OCI-LY1 (cell line): Measurements from ENCODE around the gene SSTR5.

Experiments used
- CTCF ChIP-seq: fragments of 200-600 bp; sonication (generic), shearing (Covaris generic); IDR thresholded peaks from 2 replicates; pipeline ENCODE4 v1.5.1; 2017; ENCODE audit warnings: mild to moderate bottlenecking, antibody characterized with exemption, low read length, moderate library complexity, mixed read lengths
- EZH2 ChIP-seq: fragments of 200-600 bp; sonication (generic), shearing (Covaris generic); IDR thresholded peaks from 2 replicates; pipeline ENCODE4 v1.8.0; 2017; ENCODE audit warnings: borderline replicate concordance, mixed run types, mild to moderate bottlenecking, antibody characterized with exemption, low read length, moderate library complexity, mixed read lengths

- TF ChIP-seq CTCF (no peak), EZH2 (no peak)
Observed at GRCh38 chr16:1097156-1097555, 24.6 kb downstream of the SSTR5 start.
